GM21528 (cell line): ENCODE measurements around the gene AP3S1.
"Not testable (repeated sequence)": the region's sequence is repeated elsewhere in the genome, so short reads cannot be mapped to it uniquely, and the experiment has no call there.

Experiments
- ATAC-seq: cut with Tn5 transposase; IDR thresholded peaks from one replicate; pipeline ENCODE4 v1.9.1; 2021; ENCODE audit warnings: mild to moderate bottlenecking, moderate library complexity; ENCODE audit not compliant: unreplicated experiment, low FRiP score

AP3S1 gene

GRCh38 chr5:115841382-115842088, at the start of gene AP3S1, which contains the start of gene ATG12:
AP3S1 (plus strand) TSS chr5:115841935; CDS start chr5:115842038, 103 bp downstream.
ATG12 (minus strand) TSS chr5:115841565; CDS start chr5:115841552, 13 bp downstream.
- ATAC-seq: peak; percentile 86

DNA sequence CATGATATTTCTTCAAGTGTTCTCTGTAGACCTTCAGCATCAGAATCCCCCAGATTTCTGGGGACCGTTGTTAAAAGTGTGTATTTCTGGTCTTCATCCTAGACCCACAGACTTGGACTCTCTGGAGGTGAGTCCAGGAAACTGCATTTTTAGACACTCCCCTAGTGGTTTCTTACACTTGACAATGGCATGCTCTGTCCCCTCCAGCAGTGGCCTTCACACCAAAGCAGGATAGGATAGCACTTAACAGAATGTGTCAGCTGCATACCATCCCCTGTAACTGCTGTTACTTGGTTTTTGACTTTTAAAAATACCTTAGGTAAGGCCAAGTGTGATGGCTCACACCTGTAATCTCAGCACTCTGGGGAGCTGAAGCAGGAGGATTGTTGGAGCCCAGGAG, 46.0 kb upstream of the AP3S1 start:
- no peak for ATAC-seq

DNA sequence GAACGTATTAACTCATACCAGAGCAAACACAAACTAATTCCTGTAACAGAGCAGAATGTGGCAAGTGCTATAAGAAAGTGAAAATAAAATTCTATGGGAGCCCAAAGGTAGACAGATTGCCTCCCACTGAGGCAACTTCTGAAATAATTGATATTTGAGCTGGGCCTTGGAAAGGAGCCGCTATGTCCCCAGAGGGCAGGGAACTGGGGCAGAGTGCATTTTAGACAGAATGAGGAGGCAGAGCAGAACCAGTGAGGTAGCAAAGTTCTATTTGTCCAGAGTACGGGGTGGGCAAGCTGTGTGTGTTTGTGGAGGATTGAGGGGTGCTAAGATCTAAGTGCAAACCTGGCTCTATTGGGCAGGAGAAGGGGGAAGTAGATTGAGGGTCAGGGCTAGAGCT, 45.1 kb upstream of the AP3S1 start:
- ATAC-seq: no peak

- ATAC-seq: no peak
Measured at GRCh38 chr5:115798252-115798651, 43.5 kb upstream of the AP3S1 start.

DNA sequence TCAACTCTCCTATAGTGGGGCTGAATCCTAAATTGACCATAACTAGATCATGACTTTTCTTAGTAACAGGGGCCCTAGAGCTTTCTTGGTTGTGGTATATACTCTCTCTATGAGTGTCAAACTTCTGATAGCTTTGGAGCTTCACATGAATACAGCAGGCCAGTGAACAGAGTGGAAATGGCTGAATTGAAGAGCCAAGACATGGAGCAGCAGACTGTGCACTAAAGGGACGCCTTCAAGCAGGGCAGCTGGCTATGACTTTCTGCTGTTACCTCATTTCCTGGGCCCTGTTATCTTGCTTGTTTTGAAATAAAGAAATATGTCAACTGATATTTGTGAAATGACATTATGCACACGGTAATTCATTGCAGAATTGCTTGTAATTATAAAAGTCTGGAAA, 41.6 kb upstream of the AP3S1 start:
- no peak for ATAC-seq

GRCh38 chr5:115801152-115801551, 40.6 kb upstream of the AP3S1 start:
- ATAC-seq: no peak

DNA sequence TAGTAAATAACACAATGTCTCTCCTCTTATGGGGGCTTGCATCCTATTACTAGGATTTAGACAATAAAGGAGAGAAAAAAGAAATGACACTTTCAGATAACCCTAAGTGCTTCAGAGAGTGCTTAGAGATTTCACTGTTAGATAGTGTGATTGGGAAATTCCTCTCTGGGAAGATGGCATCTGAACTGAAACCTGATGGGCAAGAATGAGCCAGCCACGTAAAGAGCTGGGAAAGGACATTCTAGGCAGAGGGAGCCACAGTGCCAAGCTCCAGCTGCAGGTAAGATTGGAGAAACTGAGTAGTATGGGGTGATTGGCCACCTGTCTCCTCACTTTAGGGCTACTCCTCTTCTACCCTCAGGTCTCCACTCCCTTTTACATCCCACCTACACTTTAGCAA, 39.8 kb upstream of the AP3S1 start:
- ATAC-seq: no peak

DNA sequence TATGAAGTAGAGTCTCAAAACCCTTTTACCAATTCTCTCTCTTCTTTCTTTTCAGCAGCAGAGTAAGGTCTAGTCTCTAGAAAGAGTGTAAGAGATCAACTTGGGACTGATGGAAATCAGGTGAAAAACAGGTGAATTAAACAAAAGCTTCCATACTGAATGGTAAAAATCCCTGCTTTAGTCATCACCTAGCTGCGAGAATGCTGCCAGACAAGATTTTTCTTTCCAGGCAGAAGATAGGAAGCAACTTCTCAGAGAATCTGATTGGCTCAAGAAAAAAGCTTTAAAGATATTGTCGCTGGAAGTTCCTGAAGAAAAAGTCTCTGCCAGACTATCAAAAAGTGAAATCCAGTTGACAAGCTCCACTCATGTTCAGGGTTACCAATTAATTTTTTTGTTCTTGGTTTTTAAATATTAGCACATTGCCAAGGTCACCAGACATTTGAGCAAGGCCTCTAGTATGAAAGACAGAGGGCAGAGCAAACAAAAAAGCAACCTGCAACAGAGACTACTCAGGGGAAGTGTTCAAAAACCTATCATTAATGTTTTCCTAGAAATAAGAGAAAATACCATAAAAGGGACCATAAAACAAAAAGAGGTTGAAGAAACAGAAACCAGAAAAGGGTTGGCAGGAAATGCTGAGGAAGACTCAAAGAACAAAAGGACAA, 34.6 kb upstream of the AP3S1 start:
- ATAC-seq: no peak

GRCh38 chr5:115807654-115808052, 34.1 kb upstream of the AP3S1 start:
- ATAC-seq: no peak

DNA sequence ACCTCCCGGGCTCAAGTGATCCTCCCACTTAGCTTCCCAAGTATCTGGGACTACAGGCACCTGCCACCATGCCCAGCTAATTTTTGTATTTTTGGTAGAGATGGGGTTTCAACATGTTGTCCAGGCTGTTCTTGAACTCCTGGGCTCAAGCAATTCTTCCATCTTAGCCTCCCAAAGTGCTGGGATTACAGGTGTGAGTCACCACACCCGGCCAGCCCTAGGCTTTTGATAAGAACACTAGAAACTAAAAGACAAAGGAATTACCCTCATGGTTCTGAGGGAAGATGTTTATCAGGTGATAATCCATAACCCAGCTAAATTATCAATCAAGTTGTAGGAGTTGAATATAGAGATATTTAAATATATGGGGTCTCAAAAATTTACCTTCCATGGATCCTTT, 33.7 kb upstream of the AP3S1 start:
- ATAC-seq: not testable (repeated sequence)

GRCh38 chr5:115809946-115810345, 31.8 kb upstream of the AP3S1 start:
- no peak for ATAC-seq

DNA sequence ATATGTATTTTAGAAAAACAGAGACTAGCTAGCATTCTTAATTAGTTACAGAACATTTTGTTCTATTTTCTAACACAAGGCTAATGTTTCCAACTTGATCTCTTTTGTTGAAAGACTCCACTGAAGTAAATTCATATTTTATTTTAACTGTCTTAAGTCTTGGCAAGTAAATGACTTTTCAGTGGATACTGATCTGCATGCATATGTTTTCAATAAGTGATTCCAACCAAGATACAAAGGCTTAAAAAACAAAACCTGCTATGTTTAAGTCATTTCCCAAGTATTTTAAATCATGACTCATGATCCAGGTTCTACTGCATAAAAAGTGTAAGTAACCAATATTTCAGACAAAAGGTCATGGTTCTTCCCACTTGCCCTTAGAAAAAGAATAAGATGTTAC, 31.0 kb upstream of the AP3S1 start:
- ATAC-seq: no peak

GRCh38 chr5:115811406-115811805, 30.3 kb upstream of the AP3S1 start:
- ATAC-seq: no peak

DNA sequence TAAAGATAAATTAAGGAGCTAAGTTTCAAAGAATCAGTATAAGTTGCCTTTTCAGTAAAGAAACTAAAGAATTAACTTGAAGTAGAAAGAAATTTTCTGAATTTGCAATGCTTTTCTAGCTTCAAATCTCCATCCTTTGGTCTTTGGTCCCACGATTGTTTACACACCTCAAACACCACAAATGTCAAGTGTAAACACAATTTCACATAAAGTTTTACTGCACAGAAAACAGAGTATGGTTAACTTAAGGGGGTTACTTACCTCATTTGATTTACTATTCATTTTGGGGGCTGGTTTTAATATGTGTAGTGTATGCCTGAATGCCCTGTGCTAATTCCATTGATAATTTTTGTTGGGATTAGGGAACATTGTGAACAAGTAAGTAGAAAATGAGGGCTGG, 29.4 kb upstream of the AP3S1 start:
- no peak for ATAC-seq

DNA sequence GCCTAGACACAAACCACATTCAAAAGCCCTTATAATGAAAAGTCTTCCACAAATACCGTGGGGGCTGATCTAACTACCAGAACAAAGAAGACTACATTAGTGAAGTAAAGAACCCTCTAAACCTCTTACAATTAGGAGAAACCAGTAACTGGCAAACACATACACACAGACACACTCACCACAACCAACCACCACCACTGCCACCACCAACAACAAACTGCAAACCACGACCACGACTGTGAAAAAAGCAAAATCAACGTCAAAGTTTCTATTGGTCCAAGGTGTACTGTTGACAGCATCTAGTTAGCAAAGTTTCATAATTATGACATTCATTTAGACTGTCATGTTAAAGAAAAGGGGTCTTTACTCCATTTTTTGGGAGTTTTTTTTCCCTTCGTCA, 28.0 kb upstream of the AP3S1 start:
- ATAC-seq: no peak

DNA sequence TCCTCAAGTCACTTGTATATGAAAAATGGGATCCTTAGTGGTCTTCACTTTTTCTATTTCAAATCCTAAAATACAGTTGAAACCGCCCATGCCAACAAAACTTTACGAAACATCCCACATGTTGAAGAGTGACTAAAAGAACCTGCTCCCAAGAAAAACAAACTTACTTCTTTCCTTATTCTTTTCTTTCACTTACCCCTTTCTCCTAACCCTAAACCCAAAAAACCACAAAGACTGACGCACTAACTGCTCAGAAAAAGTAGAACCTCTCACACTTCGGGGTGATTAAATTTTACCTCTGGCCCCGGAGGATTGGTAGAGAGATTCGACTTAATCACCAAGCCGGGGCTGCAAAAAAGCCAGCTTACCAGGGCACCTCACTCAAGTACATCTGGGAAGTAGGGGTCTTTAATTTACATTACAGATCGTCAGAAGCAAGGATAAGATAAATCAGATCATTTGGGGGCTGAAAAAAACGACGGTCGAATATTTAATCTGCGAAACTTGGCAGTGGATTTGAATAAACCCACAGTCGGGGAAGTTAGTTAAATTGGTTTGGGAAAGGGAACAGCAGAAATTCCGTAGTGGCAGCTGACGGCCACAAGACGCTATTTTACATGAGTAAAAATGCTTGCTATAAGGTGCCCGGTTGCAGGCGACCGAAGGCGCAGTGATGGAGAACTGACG, 26.6 kb upstream of the AP3S1 start:
- ATAC-seq: no peak

DNA sequence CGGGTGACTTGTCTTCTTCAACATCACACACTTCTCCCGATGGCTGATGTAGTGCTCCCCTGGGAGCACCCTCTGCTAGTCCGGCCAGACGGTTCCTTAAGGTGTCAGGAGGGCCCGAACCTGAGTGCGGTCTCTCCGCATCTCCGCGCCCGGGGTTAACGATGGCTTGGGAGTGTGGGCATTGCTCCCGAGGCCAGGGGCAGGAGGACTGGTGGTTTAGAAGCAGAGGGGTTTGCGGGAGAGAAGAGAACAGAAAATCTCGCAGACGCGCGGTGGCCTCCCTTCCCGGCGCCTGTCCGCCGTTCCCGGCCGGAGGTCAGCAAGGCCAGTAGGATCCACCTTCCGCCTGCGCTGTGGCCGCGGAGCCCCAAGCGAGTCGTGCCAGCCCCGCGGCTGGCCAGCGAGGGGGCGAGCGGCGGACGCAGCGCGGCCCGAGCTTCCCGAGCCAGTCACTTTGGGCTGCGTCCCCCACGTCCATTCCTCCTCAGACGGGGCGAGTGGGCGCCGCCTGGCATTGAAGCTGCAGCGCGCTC, 26.0 kb upstream of the AP3S1 start:
- no peak for ATAC-seq

GRCh38 chr5:115816226-115817081, 25.3 kb upstream of the AP3S1 start, which contains the start of gene CDO1:
CDO1 (minus strand) TSS chr5:115816659; CDS start chr5:115816397, 262 bp downstream.
- no peak for ATAC-seq

DNA sequence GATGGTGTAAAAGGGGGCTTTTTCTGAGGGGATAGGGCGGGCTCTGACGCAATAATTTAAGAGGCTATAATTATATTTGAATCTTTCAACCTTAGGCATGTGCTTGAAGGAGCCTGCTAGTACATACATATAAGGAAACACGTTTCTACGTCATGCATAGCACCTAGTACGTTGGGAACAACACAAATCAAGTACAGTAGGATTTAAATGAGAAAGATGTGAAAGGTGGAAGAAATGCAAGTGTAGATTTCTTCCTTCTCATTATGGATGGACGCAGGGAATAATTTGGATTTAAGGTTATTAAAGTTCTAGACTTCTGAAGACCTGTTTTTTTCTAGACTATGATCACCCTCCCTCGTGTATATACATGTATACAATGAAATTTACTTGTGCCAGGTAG, 24.3 kb upstream of the AP3S1 start:
- no peak for ATAC-seq

GRCh38 chr5:115818821-115819220, 22.9 kb upstream of the AP3S1 start:
- no peak for ATAC-seq
